ENCODE measurements around the gene KCTD10.
"Not testable (repeated sequence)": the region's sequence is repeated elsewhere in the genome, so short reads cannot be mapped to it uniquely, and the experiment has no call there.

The KCTD10 gene

DNA sequence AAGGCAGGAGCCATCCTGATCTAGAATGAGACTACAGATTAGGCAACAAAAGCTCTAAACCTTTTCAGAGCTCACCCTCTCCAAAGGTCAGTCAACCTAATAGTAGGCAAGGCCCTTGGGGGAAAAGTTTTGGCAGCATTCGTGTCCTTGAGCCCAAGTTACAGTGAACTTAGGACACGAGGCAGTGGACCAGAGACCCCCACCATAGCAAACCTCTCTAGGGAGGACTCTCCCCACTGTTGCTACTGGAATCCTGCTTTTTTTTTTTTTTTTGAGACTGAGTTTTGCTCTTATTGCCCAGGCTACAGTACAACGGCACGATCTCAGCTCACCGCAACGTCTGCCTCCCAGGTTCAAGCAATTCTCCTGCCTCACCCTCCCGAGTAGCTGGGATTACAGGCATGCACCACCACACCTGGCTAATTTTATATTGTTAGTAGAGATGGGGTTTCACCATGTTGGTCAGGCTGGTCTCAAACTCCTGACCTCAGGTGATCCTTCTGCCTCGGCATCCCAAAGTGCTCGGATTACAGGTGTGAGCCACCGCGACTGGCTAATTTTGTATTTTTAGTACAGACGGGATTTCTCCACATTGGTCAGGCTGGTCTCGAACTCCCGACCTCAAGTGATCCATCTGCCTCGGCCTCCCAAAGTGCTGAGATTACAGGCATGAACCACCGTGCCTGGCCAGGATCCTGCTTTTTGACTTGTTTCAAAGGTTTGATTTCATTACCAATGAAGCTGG is 3.4 kb downstream of the KCTD10 start:
- DNase-seq (ENCODE audit: low spot score): not testable (repeated sequence)

- no peak for DNase-seq (ENCODE audit: low spot score)
Observed at GRCh38 chr12:109473006-109473405, 4.1 kb downstream of the KCTD10 start.

DNA sequence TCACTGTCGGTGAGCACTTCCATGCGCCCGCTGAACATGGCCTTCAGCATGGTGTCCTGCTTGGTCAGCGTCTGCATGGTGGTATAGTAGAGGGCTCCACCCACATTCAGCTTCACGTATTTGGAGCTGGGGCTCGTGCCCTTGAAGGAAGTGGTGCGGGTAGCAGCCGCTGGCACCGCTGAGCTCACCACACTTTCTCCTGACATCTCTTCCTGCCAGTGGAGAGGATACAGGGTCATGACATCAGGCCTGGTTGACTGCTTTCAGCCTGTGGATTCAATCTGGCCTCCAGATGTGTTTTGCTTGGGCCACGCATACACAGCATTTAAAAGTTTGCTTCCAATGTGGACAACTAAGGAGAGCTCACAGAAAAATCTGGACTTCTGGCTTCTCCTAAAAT is 7.6 kb downstream of the KCTD10 start:
- DNase-seq (ENCODE audit: low spot score): no peak

GRCh38 chr12:109467978-109468676 is 9.0 kb downstream of the KCTD10 start:
- DNase-seq (ENCODE audit: low spot score): no peak

DNA sequence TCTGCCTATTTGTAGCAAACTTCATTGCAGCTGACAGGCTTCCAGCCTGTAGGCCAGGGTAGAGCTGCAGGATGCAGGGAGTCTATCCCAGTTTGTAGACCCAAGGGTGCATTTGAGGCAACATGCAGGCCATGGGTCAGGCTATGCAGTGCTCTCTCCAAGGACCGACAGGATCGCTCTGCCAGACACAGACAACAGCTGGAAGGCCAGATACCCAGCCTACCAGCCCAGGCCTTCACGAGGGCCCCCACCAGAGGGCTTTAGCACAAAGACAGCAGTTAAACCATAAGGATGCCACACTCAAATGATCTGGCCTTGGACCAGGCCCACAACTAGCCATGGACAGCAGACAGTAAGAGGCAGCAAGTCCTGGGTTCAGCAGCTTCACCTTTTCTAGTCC is 10.3 kb downstream of the KCTD10 start:
- no peak for DNase-seq (ENCODE audit: low spot score)

DNA sequence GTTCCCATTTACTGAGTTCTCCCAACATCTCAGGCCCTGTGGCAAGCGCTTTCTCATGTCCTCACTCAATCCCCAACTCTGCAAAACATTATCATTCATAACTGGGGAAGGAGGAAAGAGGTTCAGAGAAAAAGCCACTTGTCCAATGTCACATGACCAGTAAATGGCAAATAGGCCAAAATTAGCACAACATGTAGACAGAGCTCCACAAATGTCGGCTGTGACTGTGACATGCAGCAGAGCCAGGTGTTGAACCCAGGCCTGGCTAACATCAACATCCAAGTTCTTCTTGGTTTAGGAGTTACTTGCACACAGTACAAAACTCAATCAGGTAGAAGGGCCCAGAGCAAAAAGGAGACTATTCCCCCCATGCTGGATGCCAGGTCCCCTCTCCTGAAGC is 10.8 kb downstream of the KCTD10 start:
- DNase-seq (ENCODE audit: low spot score): no peak

- DNase-seq (ENCODE audit: low spot score): no peak
Observed at GRCh38 chr12:109464642-109465351, 12.3 kb downstream of the KCTD10 start.

DNA sequence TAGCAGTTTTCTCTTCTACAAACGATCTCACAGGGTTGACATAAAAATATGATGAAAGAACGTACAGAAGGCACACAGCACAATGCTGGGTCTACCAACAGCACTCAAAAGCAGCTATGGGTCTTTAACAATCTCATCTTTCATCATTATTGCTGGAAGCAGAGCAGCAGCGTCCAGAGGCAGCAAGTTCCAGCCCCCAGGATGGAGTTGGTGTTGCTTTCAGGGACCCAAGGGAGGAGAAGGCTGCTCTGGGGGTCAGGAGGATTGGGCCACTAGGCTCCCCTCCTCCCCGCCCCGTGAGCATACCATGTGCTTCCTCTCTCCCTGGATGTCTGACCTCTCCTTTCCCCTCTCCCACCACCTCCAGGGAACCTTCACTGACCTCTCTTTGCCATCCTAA is 13.3 kb downstream of the KCTD10 start:
- no peak for DNase-seq (ENCODE audit: low spot score)

DNA sequence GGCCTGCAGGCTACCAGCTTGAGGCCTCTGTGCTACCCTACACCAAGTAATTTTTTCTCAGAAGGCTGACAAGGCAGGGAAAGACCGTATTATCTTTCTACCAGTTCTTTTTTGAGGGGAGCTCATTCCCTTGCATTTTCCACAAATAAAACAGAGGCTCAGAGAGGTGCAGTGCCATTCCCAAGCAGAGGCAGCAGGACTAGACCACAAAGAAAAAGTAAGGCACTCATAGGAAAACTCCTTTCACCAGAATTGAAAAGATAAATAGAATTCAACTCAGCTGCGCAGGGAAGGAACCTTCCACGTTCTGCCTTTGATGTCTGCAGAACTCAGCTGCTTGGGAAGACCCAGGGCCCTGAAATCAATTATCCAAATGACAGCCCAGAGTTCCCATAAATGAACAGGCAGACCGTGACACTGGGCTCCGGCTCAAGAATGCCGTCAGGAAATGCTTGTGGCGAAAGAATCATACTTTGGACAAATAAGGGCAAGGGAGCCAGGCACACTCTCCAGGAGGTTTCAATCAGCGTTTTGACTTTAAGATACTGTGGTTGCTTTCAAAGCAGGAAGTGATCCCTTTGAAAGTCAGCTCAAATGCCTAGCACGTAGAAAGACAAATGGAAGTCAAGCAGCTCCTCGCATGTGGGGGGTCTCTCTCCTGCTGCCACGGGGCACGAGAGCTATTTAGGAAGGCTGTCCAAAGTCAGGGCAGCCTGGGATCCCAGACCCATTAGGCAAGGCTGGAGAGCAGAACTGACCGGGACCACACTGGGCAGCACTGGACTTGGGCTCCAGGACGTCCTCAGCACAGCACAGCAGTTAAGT is 14.0 kb downstream of the KCTD10 start:
- peak; percentile 42 for DNase-seq (ENCODE audit: low spot score)

DNA sequence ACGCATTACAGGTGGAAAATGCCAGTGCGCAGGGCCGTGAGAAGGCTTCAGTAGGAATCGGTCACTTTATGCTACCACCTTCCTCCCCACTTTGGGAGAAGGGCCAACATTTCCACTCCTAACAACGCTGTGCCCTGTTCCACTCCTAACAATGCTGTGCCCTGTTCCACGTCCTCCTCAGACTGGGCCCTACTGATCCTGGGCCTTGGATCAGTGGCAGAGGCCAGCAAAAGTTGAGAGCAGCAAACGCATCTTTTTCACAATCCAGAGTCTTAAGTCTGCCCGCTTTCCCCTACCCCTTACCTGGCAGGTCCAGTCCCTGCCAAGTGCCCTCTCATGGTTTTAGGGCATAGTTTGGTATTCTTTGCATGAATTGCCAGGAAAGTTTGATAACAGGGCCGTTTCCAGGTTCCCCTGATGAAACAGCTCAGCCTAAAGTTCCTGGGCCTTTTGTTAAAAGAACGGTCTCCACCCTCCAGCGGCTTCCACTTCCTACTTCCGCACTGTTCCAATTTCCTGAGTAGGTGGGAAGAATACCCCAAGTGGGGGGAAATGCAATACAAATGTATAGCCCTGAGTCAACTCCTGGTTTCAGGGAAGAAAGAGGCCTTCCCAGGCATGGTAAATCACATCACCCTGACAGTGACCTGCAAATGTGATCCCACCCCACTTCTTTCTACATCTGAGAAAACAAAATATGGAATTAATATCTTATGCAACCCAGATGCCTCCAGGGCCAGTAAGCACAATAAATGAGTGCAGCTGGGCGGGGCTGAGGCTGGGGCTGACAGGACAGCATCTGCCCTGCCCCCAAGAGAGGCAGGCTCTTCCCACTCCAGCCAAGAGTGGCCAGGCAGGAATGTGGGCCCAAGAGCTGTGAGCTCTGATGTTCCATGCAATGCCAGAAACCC is 15.0 kb downstream of the KCTD10 start:
- DNase-seq (ENCODE audit: low spot score): peak; percentile 67

DNA sequence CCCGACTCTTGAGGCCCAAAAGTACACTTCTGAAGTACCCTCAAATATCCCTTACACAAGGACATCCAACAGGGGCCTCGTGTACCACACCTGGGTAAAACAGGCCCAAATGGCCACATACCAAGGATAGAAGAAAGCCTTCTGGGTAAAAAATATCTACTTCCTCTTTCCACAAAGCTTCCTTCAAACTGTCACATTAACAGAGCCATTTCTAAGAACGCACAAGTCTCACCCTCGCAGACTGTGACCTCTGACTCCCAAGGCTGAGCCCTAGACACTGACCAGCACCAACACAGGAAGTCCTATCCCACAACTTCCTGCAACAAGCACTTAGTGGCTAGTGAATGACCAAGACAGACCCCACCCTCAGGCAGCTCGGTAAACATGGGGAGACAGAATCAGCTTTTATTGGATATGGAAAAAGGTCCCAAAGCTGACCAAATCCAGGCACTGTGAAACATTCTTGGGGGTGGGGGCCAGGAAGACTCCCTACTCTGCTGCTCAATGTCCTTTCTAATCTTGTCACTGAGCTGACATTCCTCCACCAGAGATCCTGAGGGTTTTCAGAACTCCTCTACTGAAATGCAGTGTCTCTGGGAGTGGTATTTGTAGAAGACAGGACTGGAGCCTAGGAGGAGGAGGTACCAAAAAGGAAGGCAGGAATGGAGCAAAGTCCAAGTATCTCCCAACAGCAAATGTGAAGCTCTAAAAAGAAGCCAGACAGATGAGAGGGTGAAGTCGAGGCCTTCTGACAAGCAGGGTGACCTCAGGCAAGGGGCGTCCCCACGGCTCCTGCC is 15.9 kb downstream of the KCTD10 start:
- DNase-seq (ENCODE audit: low spot score): peak; percentile 73

- DNase-seq (ENCODE audit: low spot score): no peak
Observed at GRCh38 chr12:109460538-109460937, 16.6 kb downstream of the KCTD10 start.

DNA sequence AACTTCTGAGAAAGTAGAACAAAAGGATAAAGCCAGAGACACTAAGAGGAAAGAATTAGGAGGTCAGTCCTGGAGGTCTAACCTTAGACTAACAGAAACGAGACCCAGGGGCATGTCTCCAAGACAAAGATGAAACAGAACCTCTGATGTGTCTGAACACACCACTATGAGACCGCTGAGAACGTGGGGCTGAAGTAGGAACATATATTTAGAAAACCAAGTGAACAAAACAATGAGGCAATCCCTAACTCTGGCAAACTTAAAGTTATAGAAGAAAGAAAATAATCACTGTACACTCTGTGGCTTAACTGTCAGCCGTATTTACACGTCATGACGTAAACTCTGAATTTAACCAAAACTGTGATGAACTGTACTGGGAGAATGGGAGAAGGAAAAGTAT is 17.9 kb downstream of the KCTD10 start:
- no peak for DNase-seq (ENCODE audit: low spot score)

DNA sequence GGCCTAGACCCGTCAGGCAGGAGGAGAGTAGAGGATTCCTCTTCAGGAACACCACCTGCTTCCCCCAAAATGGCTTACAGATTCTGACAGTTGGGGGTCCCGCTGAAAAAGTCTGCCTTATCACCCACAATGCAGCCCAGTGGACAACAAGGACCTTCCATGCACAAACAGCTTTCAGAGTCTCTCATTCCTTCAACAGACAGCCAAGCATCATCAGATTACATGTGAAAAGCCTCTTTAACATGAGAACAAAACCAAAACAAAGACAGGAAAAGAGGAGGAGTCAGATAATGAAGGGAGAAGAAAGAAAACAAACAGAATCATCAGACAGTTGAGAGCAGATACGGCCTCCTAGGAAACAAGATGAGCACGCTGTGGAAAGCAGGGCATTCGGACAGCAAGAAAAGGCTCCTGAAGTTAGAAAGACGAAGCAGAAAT is 18.3 kb downstream of the KCTD10 start:
- DNase-seq (ENCODE audit: low spot score): no peak

GRCh38 chr12:109458086-109458485 is 19.0 kb downstream of the KCTD10 start:
- DNase-seq (ENCODE audit: low spot score): no peak

GRCh38 chr12:109455706-109456105 is 21.4 kb downstream of the KCTD10 start:
- DNase-seq (ENCODE audit: low spot score): no peak

GRCh38 chr12:109452489-109452888 is 24.6 kb downstream of the KCTD10 start:
- DNase-seq (ENCODE audit: low spot score): peak; percentile 47

DNA sequence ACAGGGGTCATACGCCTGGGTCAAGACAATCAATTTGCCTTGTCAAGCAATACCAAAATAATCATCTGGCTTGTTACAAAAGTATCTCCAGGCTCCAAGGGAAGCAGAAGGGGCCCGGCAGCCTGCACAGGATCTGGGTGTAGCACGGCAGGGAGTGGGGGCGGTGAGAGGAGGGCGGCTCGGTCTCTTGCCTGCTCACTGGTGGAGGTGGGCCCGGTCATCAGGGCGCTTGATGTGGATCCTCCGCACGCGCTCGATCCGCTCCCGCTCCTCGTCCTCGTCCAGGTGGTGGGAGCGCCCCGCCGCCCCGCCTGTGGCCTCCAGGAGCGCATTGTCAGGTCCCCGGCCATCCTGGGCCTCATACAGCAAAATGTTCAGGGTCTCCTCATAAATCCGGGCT is 25.7 kb downstream of the KCTD10 start:
- DNase-seq (ENCODE audit: low spot score): no peak

DNA sequence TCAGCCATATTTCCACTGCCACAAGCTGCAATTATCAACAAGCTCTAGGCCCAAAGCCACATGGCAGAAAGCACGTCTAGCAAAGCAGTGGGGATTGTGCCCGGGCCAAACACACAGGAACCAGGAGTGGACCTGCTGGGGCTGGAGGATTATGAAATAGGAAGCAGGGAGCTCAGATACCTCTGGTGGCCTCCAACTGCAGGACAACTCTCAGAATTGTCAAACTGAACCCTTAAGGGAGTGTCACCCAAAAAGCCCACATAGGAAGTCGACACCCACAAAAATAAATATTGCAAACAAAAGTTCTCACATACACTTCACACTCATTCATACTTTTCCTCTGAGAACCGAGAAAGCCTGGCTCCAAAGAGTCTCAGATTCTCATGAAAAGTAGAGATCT is 26.1 kb downstream of the KCTD10 start:
- no peak for DNase-seq (ENCODE audit: low spot score)

DNA sequence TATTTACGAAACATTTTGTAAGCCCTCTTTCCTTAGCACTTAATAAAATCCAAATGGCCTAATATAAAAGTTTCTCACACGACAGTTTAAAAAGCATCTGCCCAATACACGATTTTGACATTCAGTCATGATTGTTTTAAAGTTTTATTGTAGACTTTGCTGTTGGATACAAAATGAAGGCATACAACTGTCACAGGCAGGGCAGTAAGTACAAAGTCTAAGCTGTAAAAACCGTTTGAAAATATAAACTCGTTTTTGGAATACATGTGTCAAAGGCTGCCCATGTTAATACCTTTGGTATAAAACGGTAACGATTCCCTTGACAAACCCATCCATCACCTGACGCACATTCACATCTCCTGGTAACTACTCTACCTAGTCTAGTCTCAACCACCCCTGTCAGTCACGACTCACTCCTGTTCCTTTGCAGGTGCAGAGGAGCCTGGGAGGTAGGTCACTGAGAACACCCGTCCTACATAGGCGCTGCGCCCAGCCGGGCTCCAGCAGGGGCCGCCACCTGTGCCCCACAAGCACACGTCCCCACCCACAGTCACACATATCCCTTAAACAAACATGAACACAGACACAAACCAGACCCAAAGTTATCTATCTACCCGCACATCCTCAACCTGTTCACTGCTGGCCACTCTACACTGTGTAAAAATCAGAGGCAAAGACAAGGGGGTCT is 27.1 kb downstream of the KCTD10 start:
- DNase-seq (ENCODE audit: low spot score): no peak
